Hepatocyte (in vitro differentiated cells): Measurements from ENCODE around the gene F12. TPM values are rescaled to one million over a fixed set of nuclear protein-coding genes. Genes with fewer than 3 reads are reported as not detected.

Experiments used
- DNase-seq: peaks from one replicate; pipeline ENCODE4 v3.0.0-alpha.2; 2016; ENCODE audit warnings: low spot score
- H2AFZ ChIP-seq: fragments of 200-600 bp; sonication (generic); 2 replicates; pipeline ENCODE4 v1.6.0; 2016; ENCODE audit warnings: antibody characterized with exemption, mild to moderate bottlenecking
- H3K27ac ChIP-seq: fragments of 200-600 bp; sonication (generic); 2 replicates; pipeline ENCODE4 v1.5.1; 2016; ENCODE audit warnings: mild to moderate bottlenecking
- H3K27me3 ChIP-seq: fragments of 200-600 bp; sonication (generic); 2 replicates; pipeline ENCODE4 v1.6.1; 2016
- H3K36me3 ChIP-seq: fragments of 200-600 bp; sonication (generic); replicated peaks from 2 replicates; pipeline ENCODE4 v1.5.1; 2016; ENCODE audit warnings: low read depth; ENCODE audit not compliant: insufficient read depth
- H3K4me1 ChIP-seq: fragments of 200-600 bp; sonication (generic); 2 replicates; pipeline ENCODE4 v1.5.1; 2016; ENCODE audit warnings: mild to moderate bottlenecking, moderate library complexity; ENCODE audit not compliant: insufficient read depth
- H3K4me2 ChIP-seq: fragments of 200-600 bp; sonication (generic); 2 replicates; pipeline ENCODE4 v1.6.0; 2016
- H3K4me3 ChIP-seq: fragments of 200-600 bp; sonication (generic); 2 replicates; pipeline ENCODE4 v1.5.1; 2016; ENCODE audit warnings: mild to moderate bottlenecking
- H3K79me2 ChIP-seq: fragments of 200-600 bp; sonication (generic); 2 replicates; pipeline ENCODE4 v1.6.0; 2017; ENCODE audit warnings: mild to moderate bottlenecking
- H3K9me2 ChIP-seq: fragments of 200-600 bp; sonication (generic); replicated peaks from 2 replicates; pipeline ENCODE4 v1.6.0; 2017; ENCODE audit warnings: mild to moderate bottlenecking; ENCODE audit not compliant: insufficient read depth
- H3K9me3 ChIP-seq: fragments of 200-600 bp; sonication (generic); 2 replicates; pipeline ENCODE4 v1.5.1; 2016; ENCODE audit warnings: low read depth, mild to moderate bottlenecking
- H4K20me1 ChIP-seq: fragments of 200-600 bp; sonication (generic); 2 replicates; pipeline ENCODE4 v1.6.0; 2016; ENCODE audit warnings: mild to moderate bottlenecking; ENCODE audit not compliant: insufficient read depth, poor library complexity, severe bottlenecking
- EZH2 ChIP-seq: fragments of 200-600 bp; sonication (generic); IDR thresholded peaks from 2 replicates; pipeline ENCODE4 v1.6.1; 2016; ENCODE audit warnings: antibody characterized with exemption, mild to moderate bottlenecking, borderline replicate concordance
- EZH2phosphoT487 ChIP-seq: fragments of 200-600 bp; sonication (generic); IDR thresholded peaks from one replicate; pipeline ENCODE4 v1.6.1; 2018; ENCODE audit warnings: antibody characterized with exemption, mild to moderate bottlenecking, low read depth, moderate library complexity; ENCODE audit not compliant: unreplicated experiment, severe bottlenecking
- WGBS: methylation state at CpG from one replicate; pipeline ENCODE4 v1.1.6; 2016; ENCODE audit warnings: low lambda C conversion rate; ENCODE audit errors: missing lambda C conversion rate; 5-methylcytosine and 5-hydroxymethylcytosine counted together
- polyA plus RNA-seq: library from polyadenylated mRNA; unstranded; fragments of >200 nt; fragmentation: Nextera tagmentation; extraction: Ambion mirVana; gene quantifications from 2 replicates; pipeline ENCODE4 v1.2.1, GENCODE V29; 2016
- total RNA-seq: library from RNA; depleted of rRNA; stranded (reverse); fragments of >200 nt; gene quantifications from 2 replicates; pipeline ENCODE4 v1.2.3, GENCODE V29; 2014
- TF ChIP-seq, protein P1 (sequence below): fragments of 200-600 bp; sonication (generic); IDR thresholded peaks from 2 replicates; pipeline ENCODE4 v1.5.1; 2016; ENCODE audit warnings: antibody characterized with exemption, mild to moderate bottlenecking; ENCODE audit not compliant: poor library complexity

Gene F12
- total and polyA plus RNA-seq, 2 experiments from 2014 or later = 18.2 to 46.6 TPM

DNA sequence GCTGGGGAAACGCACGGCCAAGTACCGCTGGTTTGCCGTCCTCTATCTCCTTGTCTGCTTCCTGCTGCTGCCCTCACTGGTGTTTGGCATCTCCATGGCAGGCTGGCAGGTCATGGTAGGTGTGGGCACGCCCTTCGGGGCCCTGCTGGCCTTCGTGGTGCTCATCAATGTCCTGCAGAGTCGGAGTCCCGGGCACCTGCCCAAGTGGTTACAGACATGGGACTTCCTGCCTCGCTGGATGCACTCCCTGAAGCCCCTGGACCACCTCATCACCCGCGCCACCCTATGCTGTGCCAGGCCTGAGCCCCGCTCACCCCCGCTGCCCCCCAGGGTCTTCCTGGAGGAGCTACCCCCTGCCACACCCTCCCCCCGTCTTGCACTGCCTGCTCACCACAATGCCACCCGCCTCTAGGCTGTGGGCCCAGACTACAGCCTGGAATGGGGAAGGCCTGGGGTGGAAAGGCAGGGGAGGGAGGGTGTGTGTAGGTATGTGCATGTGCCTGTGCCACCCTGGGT lies 11.4 kb downstream of the F12 start:
- Histone ChIP-seq H3K9me2 (no peaks in the 10 kb centered on the region), H3K27ac (no peak overlapping the region), H3K4me1 (peaks cover 4% of the 10 kb centered on the region), H4K20me1 (no peaks in the 10 kb centered on the region), H3K27me3 (peaks cover 4% of the 10 kb centered on the region), H3K79me2 (no peaks in the 10 kb centered on the region), H2AFZ (no peak overlapping the region), H3K36me3 (no peaks in the 10 kb centered on the region), H3K4me3 (no peak overlapping the region), H3K9me3 (no peaks in the 10 kb centered on the region), H3K4me2 (no peak overlapping the region)
- no peak for DNase-seq
- WGBS = 90% methylated on average over 12 of the region's 16 CpGs
- TF ChIP-seq EZH2phosphoT487 (no peak), EZH2 (no peak)
- TF ChIP-seq, protein P1, sequence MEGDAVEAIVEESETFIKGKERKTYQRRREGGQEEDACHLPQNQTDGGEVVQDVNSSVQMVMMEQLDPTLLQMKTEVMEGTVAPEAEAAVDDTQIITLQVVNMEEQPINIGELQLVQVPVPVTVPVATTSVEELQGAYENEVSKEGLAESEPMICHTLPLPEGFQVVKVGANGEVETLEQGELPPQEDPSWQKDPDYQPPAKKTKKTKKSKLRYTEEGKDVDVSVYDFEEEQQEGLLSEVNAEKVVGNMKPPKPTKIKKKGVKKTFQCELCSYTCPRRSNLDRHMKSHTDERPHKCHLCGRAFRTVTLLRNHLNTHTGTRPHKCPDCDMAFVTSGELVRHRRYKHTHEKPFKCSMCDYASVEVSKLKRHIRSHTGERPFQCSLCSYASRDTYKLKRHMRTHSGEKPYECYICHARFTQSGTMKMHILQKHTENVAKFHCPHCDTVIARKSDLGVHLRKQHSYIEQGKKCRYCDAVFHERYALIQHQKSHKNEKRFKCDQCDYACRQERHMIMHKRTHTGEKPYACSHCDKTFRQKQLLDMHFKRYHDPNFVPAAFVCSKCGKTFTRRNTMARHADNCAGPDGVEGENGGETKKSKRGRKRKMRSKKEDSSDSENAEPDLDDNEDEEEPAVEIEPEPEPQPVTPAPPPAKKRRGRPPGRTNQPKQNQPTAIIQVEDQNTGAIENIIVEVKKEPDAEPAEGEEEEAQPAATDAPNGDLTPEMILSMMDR = no peak

DNA sequence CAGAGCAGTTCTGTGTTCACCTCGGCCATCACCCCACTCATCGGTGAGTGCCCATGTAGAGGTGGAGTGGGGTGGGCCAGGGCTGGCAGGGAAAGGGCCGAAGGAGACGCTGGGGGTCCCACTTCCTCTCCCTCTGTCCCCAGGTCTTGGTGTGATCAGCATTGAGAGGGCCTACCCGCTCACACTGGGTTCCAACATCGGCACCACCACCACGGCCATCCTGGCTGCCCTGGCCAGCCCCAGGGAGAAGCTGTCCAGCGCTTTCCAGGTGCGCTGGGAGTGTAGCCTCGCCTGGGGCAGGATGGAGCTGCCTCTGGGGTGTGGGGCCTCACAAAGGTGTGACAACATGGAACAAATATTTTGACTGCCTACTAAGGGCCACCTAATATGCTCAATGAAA lies 12.6 kb downstream of the F12 start:
- Histone ChIP-seq H3K4me1 (no peaks in the 10 kb centered on the region), H3K27ac (no peak overlapping the region), H4K20me1 (no peaks in the 10 kb centered on the region), H3K9me2 (no peaks in the 10 kb centered on the region), H3K4me3 (no peak overlapping the region), H3K9me3 (no peaks in the 10 kb centered on the region), H3K36me3 (no peaks in the 10 kb centered on the region), H2AFZ (no peak overlapping the region), H3K4me2 (no peak overlapping the region), H3K27me3 (peaks cover 2% of the 10 kb centered on the region), H3K79me2 (no peaks in the 10 kb centered on the region)
- no peak for DNase-seq
- TF ChIP-seq, protein P1 = no peak
- WGBS = 95% methylated on average over 10 of the region's 10 CpGs

DNA sequence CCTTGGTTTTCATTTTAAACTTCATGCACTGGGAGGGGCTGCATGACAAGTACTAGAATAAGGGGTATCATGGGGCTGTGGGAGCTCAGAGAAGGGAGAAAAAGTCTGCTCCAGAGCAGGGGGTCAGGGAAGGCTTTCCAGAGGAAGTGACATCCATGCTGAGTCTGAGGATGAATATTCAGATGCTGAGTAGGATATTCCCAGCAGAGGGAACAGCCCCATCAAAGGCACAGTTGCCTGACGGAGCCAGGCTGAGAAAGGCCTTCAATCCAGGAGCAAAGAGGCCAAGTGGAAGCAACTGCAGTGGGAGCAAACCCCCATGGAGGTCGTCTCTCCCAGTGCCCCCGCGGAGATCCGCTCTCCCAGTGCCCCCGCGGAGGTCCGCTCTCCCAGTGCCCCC lies 13.3 kb downstream of the F12 start:
- no peak for DNase-seq
- Histone ChIP-seq H3K9me2 (no peaks in the 10 kb centered on the region), H3K27me3 (no peaks in the 10 kb centered on the region), H4K20me1 (no peaks in the 10 kb centered on the region), H3K9me3 (no peaks in the 10 kb centered on the region), H3K36me3 (no peaks in the 10 kb centered on the region), H3K79me2 (no peaks in the 10 kb centered on the region), H3K4me2 (no peak overlapping the region), H3K4me3 (no peak overlapping the region), H2AFZ (no peak overlapping the region), H3K4me1 (no peaks in the 10 kb centered on the region), H3K27ac (no peak overlapping the region)
- WGBS = 88% methylated on average over 1 of the region's 8 CpGs
- TF ChIP-seq EZH2phosphoT487 (no peak), EZH2 (no peak)
- TF ChIP-seq, protein P1 = no peak

DNA sequence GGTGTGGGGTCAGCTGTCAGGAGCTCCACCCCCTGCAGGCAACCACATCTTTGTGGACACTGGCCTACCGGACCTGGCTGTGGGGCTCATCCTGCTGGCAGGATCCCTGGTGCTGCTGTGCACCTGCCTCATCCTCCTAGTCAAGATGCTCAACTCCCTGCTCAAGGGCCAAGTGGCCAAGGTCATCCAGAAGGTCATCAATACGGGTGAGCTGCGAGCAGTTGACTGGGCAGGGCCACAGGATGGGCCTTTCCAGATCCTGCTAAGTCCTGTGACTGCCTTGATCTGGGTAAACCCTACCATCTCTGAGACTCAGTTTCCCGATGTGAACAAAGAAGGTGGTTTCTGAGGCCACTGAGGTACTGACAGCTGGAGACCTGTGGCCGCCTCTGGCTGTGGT lies 15.4 kb downstream of the F12 start:
- no peaks in the 10 kb centered on the region for H4K20me1 ChIP-seq
- no peak for DNase-seq
- no peaks in the 10 kb centered on the region for H3K27me3 ChIP-seq
- H3K79me2 ChIP-seq = no peaks in the 10 kb centered on the region
- WGBS = 75% methylated on average over 5 of the region's 5 CpGs
- H3K36me3 ChIP-seq = no peaks in the 10 kb centered on the region
- no peaks in the 10 kb centered on the region for H3K9me2 ChIP-seq
- no peaks in the 10 kb centered on the region for H3K9me3 ChIP-seq
- no peak overlapping the region for H3K4me3 ChIP-seq
- no peak overlapping the region for H3K27ac ChIP-seq
- no peak overlapping the region for H3K4me2 ChIP-seq
- TF ChIP-seq EZH2 (no peak), EZH2phosphoT487 (no peak)
- TF ChIP-seq, protein P1 = no peak
- H3K4me1 ChIP-seq = peaks cover 3% of the 10 kb centered on the region
- no peak overlapping the region for H2AFZ ChIP-seq
